NCI-H2196 (cell line): ENCODE data around the gene MDC1.
A peak's percentile ranks its signal among the peaks of the same experiment; 100 is the strongest.

Experiments used
- DNase-seq: peaks from one replicate; lab custom pipeline; 2025; ENCODE audit not compliant: unreplicated experiment; lab: John Stamatoyannopoulos, UW

The MDC1 gene

GRCh38 chr6:30748851-30749540 lies 31.9 kb upstream of the MDC1 start:
- DNase-seq, result no peak

GRCh38 chr6:30747902-30748769 lies 31.1 kb upstream of the MDC1 start:
- no peak for DNase-seq

- no peak for DNase-seq
Measured at GRCh38 chr6:30747300-30747687, 30.2 kb upstream of the MDC1 start.

GRCh38 chr6:30744054-30744805 lies 27.1 kb upstream of the MDC1 start, which contains the start of gene IER3:
Gene IER3 (minus strand): TSS chr6:30744547. CDS start chr6:30744518, 29 bp downstream.
- peak; percentile 85 for DNase-seq

- no peak for DNase-seq
Measured at GRCh38 chr6:30743099-30744053, 26.3 kb upstream of the MDC1 start.

GRCh38 chr6:30742316-30743098 lies 25.4 kb upstream of the MDC1 start, which contains the start of gene FLOT1:
Gene FLOT1 (minus strand): TSS chr6:30742687. CDS start chr6:30742189, 498 bp downstream.
- peak; percentile 97 for DNase-seq

GRCh38 chr6:30741789-30742315 lies 24.8 kb upstream of the MDC1 start:
- no peak for DNase-seq

GRCh38 chr6:30741063-30741779 lies 24.1 kb upstream of the MDC1 start:
- DNase-seq, result no peak

- no peak for DNase-seq
Measured at GRCh38 chr6:30740540-30740870, 23.4 kb upstream of the MDC1 start.

GRCh38 chr6:30738532-30738931 lies 21.5 kb upstream of the MDC1 start:
- no peak for DNase-seq

GRCh38 chr6:30735668-30736314 lies 18.7 kb upstream of the MDC1 start:
- no peak for DNase-seq

GRCh38 chr6:30732237-30732943 lies 15.3 kb upstream of the MDC1 start:
- no peak for DNase-seq

- DNase-seq, result peak; percentile 90
Measured at GRCh38 chr6:30730601-30731435, 13.7 kb upstream of the MDC1 start.

- no peak for DNase-seq
Measured at GRCh38 chr6:30727920-30728553, 11.0 kb upstream of the MDC1 start.

- no peak for DNase-seq
Measured at GRCh38 chr6:30726506-30727413, 9.7 kb upstream of the MDC1 start.
